Mesothelial cell of epicardium (in vitro differentiated cells): ENCODE results near the gene TBC1D8. TPM values are rescaled to one million over a fixed set of nuclear protein-coding genes. Genes with fewer than 3 reads are reported as not detected.

Experiments
- DNase-seq, 2 experiments: peaks; one replicate each; pipeline ENCODE4 v3.0.0; 2021; ENCODE audit warnings: low spot score in 2 of 2; ENCODE audit not compliant: unreplicated experiment in 2 of 2
- H3K27ac Mint-ChIP-seq: 2 replicates; pipeline ENCODE4 v1.8.0; 2021; ENCODE audit warnings: mixed read lengths
- H3K27me3 Mint-ChIP-seq: 2 replicates; pipeline ENCODE4 v1.8.0; 2021; ENCODE audit warnings: low read depth, mixed read lengths
- H3K36me3 Mint-ChIP-seq: 2 replicates; pipeline ENCODE4 v1.8.0; 2021; ENCODE audit warnings: mixed read lengths
- H3K4me1 Mint-ChIP-seq: 2 replicates; pipeline ENCODE4 v1.8.0; 2021; ENCODE audit warnings: mixed read lengths
- H3K4me3 Mint-ChIP-seq: 2 replicates; pipeline ENCODE4 v1.8.0; 2021; ENCODE audit warnings: mild to moderate bottlenecking, moderate library complexity, mixed read lengths
- H3K9me3 Mint-ChIP-seq: 2 replicates; pipeline ENCODE4 v1.8.0; 2021; ENCODE audit warnings: mixed read lengths
- total RNA-seq: library from RNA; stranded (reverse); gene quantifications from 3 replicates; pipeline ENCODE4 v1.2.1, GENCODE V29; 2021
- TF ChIP-seq, protein P1 (sequence below): fragments of 200-600 bp; sonication (generic); IDR thresholded peaks from one replicate; pipeline ENCODE4 v1.5.0; 2021; ENCODE audit warnings: antibody characterized with exemption; ENCODE audit not compliant: unreplicated experiment

TBC1D8 gene
- total RNA-seq, 1 donor from 2014 or later, result 12.7 TPM

DNA sequence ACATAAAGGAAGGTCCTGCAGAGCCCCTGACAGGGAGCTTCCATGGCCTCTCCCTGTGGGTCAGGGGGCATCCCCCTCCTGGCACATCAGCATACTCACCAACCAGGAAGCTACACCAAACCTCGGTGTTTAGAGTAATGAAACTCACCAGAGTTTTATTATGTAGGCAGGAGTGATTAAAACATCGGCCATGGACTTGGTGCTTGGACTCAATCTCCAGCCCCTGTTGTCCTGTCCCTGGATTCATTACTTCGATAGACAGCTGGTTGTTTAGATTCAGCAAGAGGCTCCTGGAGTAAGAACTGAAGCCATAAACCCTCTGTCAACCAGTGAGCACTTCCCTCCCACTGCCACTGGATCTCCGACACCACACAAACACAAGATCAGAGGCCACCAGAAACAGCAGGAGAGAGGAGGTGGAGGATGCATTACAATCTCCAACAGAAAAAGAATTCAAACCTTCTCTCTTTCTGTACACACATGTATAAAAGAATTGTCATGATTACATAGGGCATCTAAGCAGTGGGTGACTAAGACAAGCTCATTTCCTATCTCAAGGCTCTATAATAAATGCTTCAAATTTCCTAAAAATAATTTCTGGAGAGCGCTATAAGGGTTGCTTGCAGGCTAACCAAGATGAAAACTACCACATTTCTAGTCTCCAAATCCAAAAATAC, 27.2 kb downstream of the TBC1D8 start:
- no peak for DNase-seq
- Mint-ChIP-seq H3K4me1 (peaks cover 17% of the 10 kb centered on the region), H3K27ac (no peak overlapping the region)

DNA sequence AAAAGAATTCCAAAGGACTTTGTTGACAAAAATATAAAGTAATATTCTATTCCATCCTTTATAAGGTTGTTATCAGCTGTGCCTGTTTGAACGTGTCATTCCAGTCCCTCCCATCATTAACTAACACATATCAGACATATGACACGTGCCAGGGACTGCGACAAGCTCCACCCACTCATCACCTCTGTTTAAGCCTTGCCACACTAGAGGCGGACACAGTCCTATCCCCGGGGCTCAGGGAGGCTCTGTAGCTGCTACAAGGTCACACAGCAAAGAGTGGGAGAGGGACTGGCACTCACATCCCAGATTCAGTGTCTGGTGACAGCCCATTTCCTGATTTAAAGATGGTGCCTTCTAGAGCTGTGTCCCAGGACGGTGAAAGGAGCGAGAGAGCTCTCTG, 30.0 kb downstream of the TBC1D8 start:
- TF ChIP-seq, protein P1, sequence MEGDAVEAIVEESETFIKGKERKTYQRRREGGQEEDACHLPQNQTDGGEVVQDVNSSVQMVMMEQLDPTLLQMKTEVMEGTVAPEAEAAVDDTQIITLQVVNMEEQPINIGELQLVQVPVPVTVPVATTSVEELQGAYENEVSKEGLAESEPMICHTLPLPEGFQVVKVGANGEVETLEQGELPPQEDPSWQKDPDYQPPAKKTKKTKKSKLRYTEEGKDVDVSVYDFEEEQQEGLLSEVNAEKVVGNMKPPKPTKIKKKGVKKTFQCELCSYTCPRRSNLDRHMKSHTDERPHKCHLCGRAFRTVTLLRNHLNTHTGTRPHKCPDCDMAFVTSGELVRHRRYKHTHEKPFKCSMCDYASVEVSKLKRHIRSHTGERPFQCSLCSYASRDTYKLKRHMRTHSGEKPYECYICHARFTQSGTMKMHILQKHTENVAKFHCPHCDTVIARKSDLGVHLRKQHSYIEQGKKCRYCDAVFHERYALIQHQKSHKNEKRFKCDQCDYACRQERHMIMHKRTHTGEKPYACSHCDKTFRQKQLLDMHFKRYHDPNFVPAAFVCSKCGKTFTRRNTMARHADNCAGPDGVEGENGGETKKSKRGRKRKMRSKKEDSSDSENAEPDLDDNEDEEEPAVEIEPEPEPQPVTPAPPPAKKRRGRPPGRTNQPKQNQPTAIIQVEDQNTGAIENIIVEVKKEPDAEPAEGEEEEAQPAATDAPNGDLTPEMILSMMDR, result no peak
- no peaks in the 10 kb centered on the region for H3K36me3 Mint-ChIP-seq
- DNase-seq, result no peak
- H3K4me3 Mint-ChIP-seq, result no peak overlapping the region
- no peaks in the 10 kb centered on the region for H3K27me3 Mint-ChIP-seq
- H3K4me1 Mint-ChIP-seq, result peaks cover 17% of the 10 kb centered on the region
- H3K27ac Mint-ChIP-seq, result no peak overlapping the region
- H3K9me3 Mint-ChIP-seq, result no peaks in the 10 kb centered on the region

More for the DNA sequence above, 27.2 kb downstream of the TBC1D8 start:
- Mint-ChIP-seq H3K36me3 (no peaks in the 10 kb centered on the region), H3K4me3 (no peak overlapping the region), H3K9me3 (no peaks in the 10 kb centered on the region), H3K27me3 (no peaks in the 10 kb centered on the region)
- TF ChIP-seq, protein P1, result no peak

DNA sequence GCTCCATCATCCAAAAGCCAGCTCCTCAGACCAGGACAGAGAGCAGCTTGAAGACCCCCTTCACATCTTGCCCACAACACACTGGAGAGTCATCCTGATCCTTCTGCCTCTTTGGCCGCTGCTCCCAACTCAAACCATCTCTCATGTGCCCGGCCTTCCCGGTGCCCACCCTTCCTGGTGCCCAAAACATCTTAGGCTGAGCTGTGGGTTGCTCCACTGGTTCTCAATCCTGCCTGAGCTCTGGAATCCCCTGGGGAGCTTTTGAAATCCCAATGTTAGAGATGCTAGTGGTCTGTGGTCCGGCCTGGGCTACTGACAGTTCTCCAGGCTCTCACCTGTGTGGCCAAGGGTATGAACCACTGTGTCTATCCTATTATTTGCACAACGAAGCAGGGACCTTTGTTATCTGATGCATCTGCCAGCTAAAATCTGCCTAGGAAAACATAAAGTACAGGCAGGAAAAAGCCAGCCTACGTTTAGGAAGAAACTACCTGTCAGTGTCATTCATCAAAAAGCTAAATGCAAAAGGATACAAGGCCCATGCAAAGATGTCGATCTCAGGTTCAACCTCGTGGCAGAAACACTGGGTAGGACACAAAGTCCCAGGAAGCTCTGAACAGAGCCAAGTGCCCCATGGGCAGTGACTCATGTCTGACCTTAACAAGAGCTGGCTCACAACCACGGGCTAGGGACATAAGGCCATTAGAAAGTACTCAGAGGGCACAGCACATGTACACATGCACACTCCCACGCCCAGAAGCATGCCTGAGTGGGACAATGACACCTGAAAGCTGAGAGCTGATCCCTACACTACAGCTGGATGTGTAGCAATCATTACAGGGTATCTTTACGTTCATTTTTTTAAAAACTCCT, 30.8 kb downstream of the TBC1D8 start:
- Mint-ChIP-seq H3K27ac (no peak overlapping the region), H3K9me3 (no peaks in the 10 kb centered on the region), H3K4me3 (no peak overlapping the region), H3K4me1 (peaks cover 11% of the 10 kb centered on the region), H3K36me3 (no peaks in the 10 kb centered on the region), H3K27me3 (no peaks in the 10 kb centered on the region)
- TF ChIP-seq, protein P1, result no peak
- no peak for DNase-seq

DNA sequence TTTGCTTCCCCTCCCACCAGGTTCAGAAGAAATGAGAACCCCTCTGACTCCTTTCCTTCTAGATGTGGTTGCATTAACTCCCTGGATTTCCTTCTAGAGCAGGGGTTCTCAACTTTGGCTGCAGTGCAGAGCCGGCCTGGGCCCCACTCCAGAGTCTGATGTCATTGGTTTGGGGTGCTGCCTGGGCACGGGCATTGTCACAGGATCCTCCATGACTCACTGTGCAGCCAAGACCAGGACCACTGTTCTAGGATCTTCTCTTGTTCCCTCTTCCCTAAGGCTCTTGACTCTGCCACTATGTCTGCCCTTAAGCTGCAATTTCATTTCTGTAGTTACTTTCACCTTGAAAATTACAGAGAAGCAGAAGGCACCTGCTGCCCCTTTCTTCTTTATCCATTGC, 31.8 kb downstream of the TBC1D8 start:
- Mint-ChIP-seq H3K36me3 (no peaks in the 10 kb centered on the region), H3K27ac (no peak overlapping the region), H3K27me3 (no peaks in the 10 kb centered on the region), H3K9me3 (no peaks in the 10 kb centered on the region), H3K4me3 (no peak overlapping the region), H3K4me1 (peaks cover 10% of the 10 kb centered on the region)
- no peak for DNase-seq
- TF ChIP-seq, protein P1, result no peak

DNA sequence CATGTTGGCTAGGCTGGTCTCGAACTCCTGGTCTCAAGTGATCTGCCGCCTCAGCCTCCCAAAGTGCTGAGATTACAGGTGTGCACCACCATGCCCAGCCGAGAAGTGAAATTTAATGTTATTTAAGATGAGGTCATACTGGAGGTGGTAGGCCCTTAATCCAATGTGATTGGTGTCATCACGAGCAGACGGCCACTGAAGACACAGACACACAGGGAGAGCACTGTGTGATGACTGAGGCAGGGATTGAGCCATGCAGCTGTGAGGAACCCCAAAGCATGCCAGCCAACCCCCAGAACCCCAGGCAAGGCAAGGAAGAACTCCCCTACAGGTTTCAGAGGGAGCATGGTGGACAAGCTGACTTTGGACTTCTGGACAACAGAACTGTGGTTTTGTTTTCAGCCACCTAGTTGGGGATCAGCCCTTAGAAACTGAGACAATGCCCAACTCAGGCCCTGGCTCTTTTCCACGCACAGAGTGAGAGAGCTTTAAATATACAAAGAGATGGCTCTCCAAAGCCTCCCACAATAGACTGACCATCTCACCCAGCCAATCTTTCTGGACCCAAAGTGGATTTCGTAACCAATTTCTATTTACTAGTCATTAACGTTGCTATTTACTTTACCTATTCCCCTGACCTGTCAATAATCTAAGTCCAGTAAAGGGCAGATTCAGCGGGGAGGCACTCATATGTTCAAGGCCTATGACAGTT, 34.2 kb downstream of the TBC1D8 start:
- no peaks in the 10 kb centered on the region for H3K27me3 Mint-ChIP-seq
- H3K36me3 Mint-ChIP-seq, result no peaks in the 10 kb centered on the region
- H3K4me1 Mint-ChIP-seq, result peaks cover 33% of the 10 kb centered on the region
- H3K4me3 Mint-ChIP-seq, result no peak overlapping the region
- TF ChIP-seq, protein P1, result no peak
- no peak overlapping the region for H3K27ac Mint-ChIP-seq
- no peak for DNase-seq
- H3K9me3 Mint-ChIP-seq, result no peaks in the 10 kb centered on the region
